ENCODE data around the gene CHRNA3.

CHRNA3 gene

DNA sequence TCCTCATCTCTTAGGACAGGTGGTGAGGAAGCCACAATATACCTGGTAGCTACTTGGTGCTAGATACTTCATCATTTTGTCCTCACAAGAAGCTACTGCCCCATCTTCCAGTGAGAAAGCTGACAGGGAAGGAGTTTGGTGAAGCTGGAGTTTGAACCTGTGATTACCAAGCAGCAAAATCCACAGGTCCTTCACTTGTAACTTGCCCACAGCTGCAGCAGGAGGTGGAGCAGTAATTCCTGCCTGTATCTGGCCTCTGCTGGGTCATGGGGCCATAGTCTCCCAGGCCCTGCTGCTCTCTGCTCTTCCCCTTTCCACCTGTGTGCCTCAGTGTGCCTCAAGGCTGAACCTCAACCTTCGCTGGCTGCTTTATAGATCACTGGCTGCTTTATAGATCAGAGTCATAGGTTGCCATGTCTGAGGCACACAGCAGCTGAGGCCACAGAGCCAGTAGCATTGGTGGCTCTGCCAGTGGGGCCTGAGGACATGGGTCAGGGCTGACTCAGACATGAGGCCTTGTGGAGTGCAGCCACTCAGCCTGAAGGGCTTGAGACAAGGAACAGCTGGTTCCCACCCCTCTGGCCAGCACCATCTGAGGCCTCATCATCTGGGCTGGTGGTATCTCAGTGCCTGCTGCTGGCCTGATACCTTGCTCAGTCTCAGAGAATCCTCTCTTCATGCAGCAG lies 31.3 kb upstream of the CHRNA3 start:
- H3K9me3 ChIP-seq (ENCODE audit: control insufficient read depth, insufficient read depth, low read length), result no peaks in the 10 kb centered on the region
- no peaks in the 10 kb centered on the region for H3K4me1 ChIP-seq (ENCODE audit: control insufficient read depth, low read length)
- H3K27ac ChIP-seq (ENCODE audit: low read depth, low read length), result no peak overlapping the region
- no peaks in the 10 kb centered on the region for H3K79me2 ChIP-seq (ENCODE audit: control insufficient read depth, low read length)
- H3F3A ChIP-seq (ENCODE audit: control insufficient read depth, insufficient read depth), result no peaks in the 10 kb centered on the region
- H3K27me3 ChIP-seq (ENCODE audit: control insufficient read depth, low read length), result peaks cover 13% of the 10 kb centered on the region
- H3K4me2 ChIP-seq (ENCODE audit: low read length), result no peak overlapping the region
- H3K4me3 ChIP-seq (ENCODE audit: low read length), result no peak overlapping the region
- no peaks in the 10 kb centered on the region for H3K36me3 ChIP-seq (ENCODE audit: control insufficient read depth, low read length)
- H3K9me2 ChIP-seq (replicated peaks; ENCODE audit: control insufficient read depth, low read length), result no peaks in the 10 kb centered on the region
- no peaks in the 10 kb centered on the region for H4K20me1 ChIP-seq (ENCODE audit: control insufficient read depth, insufficient read depth, low read depth, low read length)
- TF ChIP-seq, protein P1, sequence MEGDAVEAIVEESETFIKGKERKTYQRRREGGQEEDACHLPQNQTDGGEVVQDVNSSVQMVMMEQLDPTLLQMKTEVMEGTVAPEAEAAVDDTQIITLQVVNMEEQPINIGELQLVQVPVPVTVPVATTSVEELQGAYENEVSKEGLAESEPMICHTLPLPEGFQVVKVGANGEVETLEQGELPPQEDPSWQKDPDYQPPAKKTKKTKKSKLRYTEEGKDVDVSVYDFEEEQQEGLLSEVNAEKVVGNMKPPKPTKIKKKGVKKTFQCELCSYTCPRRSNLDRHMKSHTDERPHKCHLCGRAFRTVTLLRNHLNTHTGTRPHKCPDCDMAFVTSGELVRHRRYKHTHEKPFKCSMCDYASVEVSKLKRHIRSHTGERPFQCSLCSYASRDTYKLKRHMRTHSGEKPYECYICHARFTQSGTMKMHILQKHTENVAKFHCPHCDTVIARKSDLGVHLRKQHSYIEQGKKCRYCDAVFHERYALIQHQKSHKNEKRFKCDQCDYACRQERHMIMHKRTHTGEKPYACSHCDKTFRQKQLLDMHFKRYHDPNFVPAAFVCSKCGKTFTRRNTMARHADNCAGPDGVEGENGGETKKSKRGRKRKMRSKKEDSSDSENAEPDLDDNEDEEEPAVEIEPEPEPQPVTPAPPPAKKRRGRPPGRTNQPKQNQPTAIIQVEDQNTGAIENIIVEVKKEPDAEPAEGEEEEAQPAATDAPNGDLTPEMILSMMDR (IDR thresholded peaks at IDR 0.05; ENCODE audit: low read depth, low read length, poor library complexity, severe bottlenecking), result no peak
- no peak for TF ChIP-seq EZH2phosphoT487 (IDR thresholded peaks at IDR 0.05; ENCODE audit: borderline replicate concordance, low read length)

DNA sequence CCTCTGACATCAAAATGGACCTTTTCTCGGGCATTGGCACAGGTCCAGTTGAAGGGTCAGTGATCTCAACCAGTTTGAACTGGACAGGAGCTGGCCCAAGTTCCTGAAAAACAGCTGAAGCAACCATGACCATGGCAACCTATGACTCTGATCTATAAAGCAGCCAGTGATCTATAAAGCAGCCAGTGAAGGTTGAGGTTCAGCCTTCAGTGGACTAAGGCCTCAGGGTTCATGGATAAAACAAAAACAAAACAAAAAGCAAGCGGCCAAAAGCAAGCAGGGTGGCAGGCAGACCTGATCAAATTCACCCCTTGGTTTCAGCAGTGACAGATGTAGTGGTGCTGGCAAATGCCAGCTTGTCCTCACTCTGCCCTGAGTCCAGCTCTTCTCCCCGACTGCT lies 30.2 kb upstream of the CHRNA3 start:
- no peaks in the 10 kb centered on the region for H3K9me2 ChIP-seq (replicated peaks; ENCODE audit: control insufficient read depth, low read length)
- TF ChIP-seq, protein P1 (IDR thresholded peaks at IDR 0.05; ENCODE audit: low read depth, low read length, poor library complexity, severe bottlenecking), result no peak
- no peak for TF ChIP-seq EZH2phosphoT487 (IDR thresholded peaks at IDR 0.05; ENCODE audit: borderline replicate concordance, low read length)
- peaks cover 11% of the 10 kb centered on the region for H3K27me3 ChIP-seq (ENCODE audit: control insufficient read depth, low read length)
- no peaks in the 10 kb centered on the region for H3K4me1 ChIP-seq (ENCODE audit: control insufficient read depth, low read length)
- no peak overlapping the region for H3K4me2 ChIP-seq (ENCODE audit: low read length)
- H3K79me2 ChIP-seq (ENCODE audit: control insufficient read depth, low read length), result no peaks in the 10 kb centered on the region
- H3K4me3 ChIP-seq (ENCODE audit: low read length), result no peak overlapping the region
- H3K36me3 ChIP-seq (ENCODE audit: control insufficient read depth, low read length), result no peaks in the 10 kb centered on the region
- H3K9me3 ChIP-seq (ENCODE audit: control insufficient read depth, insufficient read depth, low read length), result no peaks in the 10 kb centered on the region
- no peak overlapping the region for H3K27ac ChIP-seq (ENCODE audit: low read depth, low read length)
- no peaks in the 10 kb centered on the region for H4K20me1 ChIP-seq (ENCODE audit: control insufficient read depth, insufficient read depth, low read depth, low read length)
- H3F3A ChIP-seq (ENCODE audit: control insufficient read depth, insufficient read depth), result no peaks in the 10 kb centered on the region

DNA sequence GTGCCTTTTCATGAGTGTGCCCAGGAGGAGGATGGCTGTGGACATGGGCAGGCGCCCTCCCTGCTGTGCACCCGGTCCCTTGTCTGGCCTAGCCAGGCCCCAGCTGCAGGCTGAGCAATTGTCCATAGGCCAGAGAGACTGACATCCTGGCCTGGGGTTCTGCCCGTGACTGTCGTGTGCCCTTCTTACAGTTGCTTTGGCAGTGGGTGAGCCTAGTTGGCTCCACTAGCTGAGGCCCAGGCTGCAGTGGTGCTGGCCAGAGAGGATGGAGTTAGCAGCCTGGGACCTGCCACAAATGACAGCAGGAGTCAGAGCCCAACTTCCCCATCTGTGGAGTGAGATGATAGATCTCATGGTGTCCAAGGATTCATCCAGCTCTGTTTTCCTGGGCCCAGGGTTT lies 29.2 kb upstream of the CHRNA3 start:
- no peaks in the 10 kb centered on the region for H3K36me3 ChIP-seq (ENCODE audit: control insufficient read depth, low read length)
- H3K4me1 ChIP-seq (ENCODE audit: control insufficient read depth, low read length), result no peaks in the 10 kb centered on the region
- H4K20me1 ChIP-seq (ENCODE audit: control insufficient read depth, insufficient read depth, low read depth, low read length), result no peaks in the 10 kb centered on the region
- no peak overlapping the region for H3K4me2 ChIP-seq (ENCODE audit: low read length)
- no peak overlapping the region for H3K4me3 ChIP-seq (ENCODE audit: low read length)
- TF ChIP-seq, protein P1 (IDR thresholded peaks at IDR 0.05; ENCODE audit: low read depth, low read length, poor library complexity, severe bottlenecking), result no peak
- TF ChIP-seq EZH2phosphoT487 (IDR thresholded peaks at IDR 0.05; ENCODE audit: borderline replicate concordance, low read length), result no peak
- H3K27me3 ChIP-seq (ENCODE audit: control insufficient read depth, low read length), result peaks cover 11% of the 10 kb centered on the region
- no peaks in the 10 kb centered on the region for H3K9me2 ChIP-seq (replicated peaks; ENCODE audit: control insufficient read depth, low read length)
- no peaks in the 10 kb centered on the region for H3F3A ChIP-seq (ENCODE audit: control insufficient read depth, insufficient read depth)
- H3K27ac ChIP-seq (ENCODE audit: low read depth, low read length), result no peak overlapping the region
- H3K79me2 ChIP-seq (ENCODE audit: control insufficient read depth, low read length), result no peaks in the 10 kb centered on the region
- H3K9me3 ChIP-seq (ENCODE audit: control insufficient read depth, insufficient read depth, low read length), result no peaks in the 10 kb centered on the region
